RWPE2 (cell line): ENCODE data around the gene MARK3.
A peak's percentile ranks its signal among the peaks of the same experiment; 100 is the strongest.

Experiments
- ATAC-seq: fragments of 200-7000 bp; cut with Tn5 transposase; 3 replicates; pipeline ENCODE4 v1.9.1; 2021; ENCODE audit warnings: low read depth
- DNase-seq: peaks from one replicate; pipeline ENCODE4 v3.0.0-alpha.2; 2020; ENCODE audit warnings: low spot score
- H3K27ac ChIP-seq: fragments of 450-650 bp; 2 replicates; pipeline ENCODE4 v1.5.1; 2017; ENCODE audit warnings: mild to moderate bottlenecking; ENCODE audit not compliant: poor library complexity, severe bottlenecking
- H3K27me3 ChIP-seq: fragments of 250-450 bp; sonication (Bioruptor Pico); 2 replicates; pipeline ENCODE4 v1.5.1; 2021; ENCODE audit warnings: mild to moderate bottlenecking, moderate library complexity; ENCODE audit not compliant: insufficient read depth, poor library complexity, severe bottlenecking
- H3K36me3 ChIP-seq: fragments of 250-450 bp; sonication (Bioruptor Pico); 2 replicates; pipeline ENCODE4 v1.5.1; 2020; ENCODE audit warnings: low read depth, mild to moderate bottlenecking, moderate library complexity
- H3K4me1 ChIP-seq: fragments of 250-450 bp; sonication (Bioruptor Pico); 2 replicates; pipeline ENCODE4 v1.5.1; 2021; ENCODE audit warnings: mild to moderate bottlenecking, moderate library complexity; ENCODE audit not compliant: insufficient read depth, poor library complexity, severe bottlenecking
- H3K4me3 ChIP-seq: fragments of 250-450 bp; sonication (Bioruptor Pico); 2 replicates; pipeline ENCODE4 v1.5.1; 2021; ENCODE audit warnings: mild to moderate bottlenecking, moderate library complexity; ENCODE audit not compliant: severe bottlenecking
- H3K9me3 ChIP-seq: fragments of 250-450 bp; sonication (Bioruptor Pico); 2 replicates; pipeline ENCODE4 v1.5.1; 2021; ENCODE audit warnings: mild to moderate bottlenecking, moderate library complexity; ENCODE audit not compliant: severe bottlenecking
- CTCF ChIP-seq: fragments of 450-650 bp; IDR thresholded peaks from one replicate; pipeline ENCODE4 v1.5.1; 2017; ENCODE audit warnings: mild to moderate bottlenecking, moderate library complexity; ENCODE audit not compliant: poor library complexity, severe bottlenecking

MARK3 gene

GRCh38 chr14:103392572-103392971 is 7.4 kb downstream of the MARK3 start:
- no peak for ATAC-seq
- DNase-seq, result no peak
- no peak overlapping the region for H3K4me3 ChIP-seq
- no peaks in the 10 kb centered on the region for H3K27me3 ChIP-seq
- TF ChIP-seq CTCF, result no peak
- H3K27ac ChIP-seq, result no peak overlapping the region
- peaks cover 18% of the 10 kb centered on the region for H3K36me3 ChIP-seq
- peaks cover 45% of the 10 kb centered on the region for H3K4me1 ChIP-seq
- H3K9me3 ChIP-seq, result no peaks in the 10 kb centered on the region

DNA sequence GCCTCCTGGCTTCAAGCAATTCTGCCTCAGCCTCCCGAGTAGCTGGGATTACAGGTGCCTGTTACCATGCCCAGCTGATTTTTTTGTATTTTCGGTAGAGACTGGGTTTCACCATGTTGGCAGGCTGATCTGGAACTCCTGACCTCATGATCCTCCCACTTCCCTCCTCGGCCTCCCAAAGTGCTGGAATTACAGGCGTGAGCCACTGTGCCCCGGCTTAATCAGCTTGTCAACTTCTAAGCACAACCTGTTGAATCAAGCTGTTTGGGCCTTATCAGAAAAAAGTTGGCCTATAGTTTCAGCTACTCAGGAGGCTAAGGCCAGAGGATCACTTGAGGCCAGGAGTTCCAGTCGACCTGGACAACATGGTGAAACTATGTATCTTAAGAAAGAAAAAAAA is 7.9 kb downstream of the MARK3 start:
- DNase-seq (no peak), ATAC-seq (no peak)
- no peaks in the 10 kb centered on the region for H3K27me3 ChIP-seq
- no peak overlapping the region for H3K4me3 ChIP-seq
- H3K27ac ChIP-seq, result no peak overlapping the region
- peaks cover 44% of the 10 kb centered on the region for H3K4me1 ChIP-seq
- H3K9me3 ChIP-seq, result no peaks in the 10 kb centered on the region
- TF ChIP-seq CTCF, result no peak
- H3K36me3 ChIP-seq, result peaks cover 13% of the 10 kb centered on the region

DNA sequence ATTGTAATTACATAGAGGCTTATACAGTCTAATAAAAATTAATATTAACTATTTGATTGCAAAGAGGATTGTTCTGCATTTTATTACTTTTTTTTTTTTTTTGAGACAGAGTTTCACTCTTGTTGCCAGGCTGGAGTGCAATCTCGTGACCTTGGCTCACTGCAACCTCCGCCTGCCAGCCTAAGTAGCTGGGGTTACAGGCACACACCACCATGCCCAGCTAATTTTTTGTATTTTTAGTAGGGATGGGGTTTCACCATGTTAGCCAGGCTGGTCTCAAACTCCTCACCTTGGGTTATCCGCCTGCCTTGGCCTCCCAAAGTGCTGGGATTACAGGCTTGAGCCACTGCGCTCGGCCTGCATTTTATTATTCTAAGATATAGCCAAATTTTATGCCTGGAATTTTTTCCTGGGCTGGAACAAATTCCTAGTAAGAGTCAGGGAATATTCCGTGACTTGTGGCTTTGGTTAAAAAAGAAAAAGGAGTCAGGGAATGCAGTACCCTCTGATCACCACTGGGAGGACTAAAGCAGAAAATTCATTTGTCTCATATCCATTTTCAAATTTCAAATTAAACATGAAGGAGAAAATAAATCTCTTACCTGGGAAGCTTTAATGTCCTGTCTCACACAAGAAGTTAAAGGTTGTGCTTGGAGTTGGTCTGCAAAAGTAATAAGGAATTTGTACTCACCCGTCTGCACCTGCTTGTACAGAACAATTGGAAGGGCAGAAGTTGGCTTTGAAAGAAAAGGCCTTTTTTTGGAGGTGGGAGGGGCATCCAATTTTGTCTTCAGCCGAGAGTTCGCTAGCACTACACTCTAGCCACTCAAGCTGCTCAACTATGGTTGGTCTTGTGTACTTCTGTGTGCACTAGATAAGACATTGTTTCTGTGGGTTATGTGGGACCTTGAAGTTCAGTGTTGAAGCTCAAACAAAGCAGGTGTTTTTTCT is 8.7 kb downstream of the MARK3 start:
- DNase-seq (no peak), ATAC-seq (no peak)
- TF ChIP-seq CTCF, result peak; percentile 92
- Histone ChIP-seq H3K36me3 (peaks cover 4% of the 10 kb centered on the region), H3K9me3 (no peaks in the 10 kb centered on the region), H3K27ac (peak overlapping the region; percentile 7), H3K27me3 (no peaks in the 10 kb centered on the region), H3K4me1 (peaks cover 47% of the 10 kb centered on the region), H3K4me3 (no peak overlapping the region)

DNA sequence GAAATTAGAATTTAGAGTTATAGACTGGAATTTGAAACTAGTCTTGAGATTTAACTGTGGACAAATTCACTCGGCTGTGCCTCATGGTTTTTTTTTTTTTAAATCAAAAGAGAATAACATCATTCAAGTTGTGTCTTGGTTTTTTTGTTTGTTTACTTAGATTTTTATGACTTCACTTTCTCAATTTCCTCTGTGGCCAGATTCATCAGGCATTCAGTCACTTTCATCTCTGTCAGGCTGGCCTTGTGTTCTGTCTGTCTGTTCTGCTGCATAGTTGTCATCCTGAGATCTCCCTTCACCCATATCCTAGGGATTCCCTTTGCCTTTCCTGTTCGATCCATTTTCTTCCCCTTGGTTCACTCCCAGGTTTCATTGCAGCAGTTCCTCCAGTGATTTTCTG is 10.0 kb downstream of the MARK3 start:
- TF ChIP-seq CTCF, result no peak
- H3K4me3 ChIP-seq, result no peak overlapping the region
- peaks cover 52% of the 10 kb centered on the region for H3K4me1 ChIP-seq
- no peak for DNase-seq
- H3K27me3 ChIP-seq, result no peaks in the 10 kb centered on the region
- peak overlapping the region; percentile 7 for H3K27ac ChIP-seq
- peak; percentile 30; the same call in 2 of the 3 replicates for ATAC-seq
- H3K36me3 ChIP-seq, result peaks cover 4% of the 10 kb centered on the region; the same call in 1 of the 2 replicates
- no peaks in the 10 kb centered on the region for H3K9me3 ChIP-seq

- 0 out of 2 replicates have a peak, but pooled peaks cover 4% of the 10 kb centered on the region for H3K36me3 ChIP-seq
- no peak for TF ChIP-seq CTCF
- ATAC-seq (no peak), DNase-seq (no peak)
- H3K4me1 ChIP-seq, result peaks cover 62% of the 10 kb centered on the region
- no peaks in the 10 kb centered on the region for H3K27me3 ChIP-seq
- H3K27ac ChIP-seq, result no peak overlapping the region
- no peak overlapping the region for H3K4me3 ChIP-seq
- no peaks in the 10 kb centered on the region for H3K9me3 ChIP-seq
Observed at GRCh38 chr14:103396463-103396862, 11.2 kb downstream of the MARK3 start.
